BE2C (cell line): ENCODE data around the gene KCNK10.
"Not testable (repeated sequence)": the region's sequence is repeated elsewhere in the genome, so short reads cannot be mapped to it uniquely, and the experiment has no call there.

Experiments used
- DNase-seq: peaks from one replicate; pipeline ENCODE4 v3.0.0-alpha.2; 2020
- H3K27me3 ChIP-seq: fragments of 250-450 bp; sonication (Bioruptor Pico); 2 replicates; pipeline ENCODE4 v1.5.1; 2020; ENCODE audit warnings: mild to moderate bottlenecking
- H3K36me3 ChIP-seq: fragments of 250-450 bp; sonication (Bioruptor Pico); 2 replicates; pipeline ENCODE4 v1.5.1; 2020; ENCODE audit warnings: mild to moderate bottlenecking
- H3K4me1 ChIP-seq: fragments of 250-450 bp; sonication (Bioruptor Pico); 2 replicates; pipeline ENCODE4 v1.5.1; 2020
- H3K4me3 ChIP-seq: 2 replicates; pipeline ENCODE4 v1.5.1; 2011; ENCODE audit warnings: low read depth, low read length
- H3K9me3 ChIP-seq: fragments of 250-450 bp; sonication (Bioruptor Pico); 2 replicates; pipeline ENCODE4 v1.5.1; 2020
- CTCF ChIP-seq: IDR thresholded peaks from 2 replicates; pipeline ENCODE4 v1.5.1; 2012; ENCODE audit warnings: mild to moderate bottlenecking, low read depth, low read length

The KCNK10 gene

DNA sequence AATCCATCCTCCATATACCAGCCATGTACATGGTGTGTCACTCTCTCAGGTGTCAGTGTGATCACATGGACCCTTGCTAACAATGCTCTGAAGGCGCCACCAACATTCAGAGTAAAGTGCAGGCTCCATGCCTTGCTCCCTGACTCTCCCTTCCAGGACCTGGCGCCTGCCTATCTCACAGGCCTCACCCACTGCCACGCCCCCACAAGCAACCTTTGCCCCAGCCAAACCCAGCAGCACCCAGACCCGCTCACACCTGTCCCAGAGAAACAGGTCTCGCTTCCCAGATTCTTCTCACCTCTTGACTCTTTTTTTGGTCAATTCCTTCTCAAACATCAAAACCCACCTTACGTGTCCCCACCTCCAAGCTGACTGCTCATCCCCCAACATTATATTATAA is 52.3 kb downstream of the KCNK10 start:
- Histone ChIP-seq H3K9me3 (no peaks in the 10 kb centered on the region), H3K4me3 (no peak overlapping the region), H3K4me1 (no peaks in the 10 kb centered on the region), H3K27me3 (no peaks in the 10 kb centered on the region), H3K36me3 (no peaks in the 10 kb centered on the region)
- DNase-seq = no peak
- no peak for TF ChIP-seq CTCF

DNA sequence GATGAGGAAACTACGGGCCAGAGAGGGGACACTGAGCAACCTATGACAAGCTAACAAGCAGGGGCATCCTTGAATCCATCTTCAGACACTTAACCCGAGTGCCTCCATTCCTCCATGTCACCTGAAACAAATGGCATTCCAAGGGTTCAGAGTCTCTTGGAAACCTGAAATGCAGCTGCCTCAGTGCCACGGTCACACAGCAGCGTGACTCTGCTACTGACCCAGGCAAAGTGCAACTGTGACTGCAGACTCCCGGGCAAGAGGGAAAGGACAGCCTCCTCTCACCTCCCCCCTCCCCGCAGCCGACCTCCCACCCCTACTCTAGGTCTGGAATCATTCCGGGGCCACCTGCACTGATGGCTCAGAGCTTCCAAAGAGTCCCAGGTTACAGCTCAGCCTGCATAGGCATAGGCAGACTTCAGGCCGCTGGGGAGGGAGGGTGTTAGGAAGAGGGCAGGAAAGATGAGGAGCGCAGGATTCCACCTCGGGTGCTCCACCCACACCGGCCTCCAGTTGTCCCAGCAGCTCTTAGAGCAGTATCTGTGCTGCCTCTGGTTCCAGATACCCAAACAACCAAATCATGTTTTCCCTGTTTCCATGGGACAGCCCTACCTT is 53.2 kb downstream of the KCNK10 start:
- Histone ChIP-seq H3K4me1 (no peaks in the 10 kb centered on the region), H3K9me3 (no peaks in the 10 kb centered on the region), H3K27me3 (no peaks in the 10 kb centered on the region), H3K4me3 (no peak overlapping the region), H3K36me3 (no peaks in the 10 kb centered on the region)
- TF ChIP-seq CTCF = no peak
- DNase-seq = no peak

DNA sequence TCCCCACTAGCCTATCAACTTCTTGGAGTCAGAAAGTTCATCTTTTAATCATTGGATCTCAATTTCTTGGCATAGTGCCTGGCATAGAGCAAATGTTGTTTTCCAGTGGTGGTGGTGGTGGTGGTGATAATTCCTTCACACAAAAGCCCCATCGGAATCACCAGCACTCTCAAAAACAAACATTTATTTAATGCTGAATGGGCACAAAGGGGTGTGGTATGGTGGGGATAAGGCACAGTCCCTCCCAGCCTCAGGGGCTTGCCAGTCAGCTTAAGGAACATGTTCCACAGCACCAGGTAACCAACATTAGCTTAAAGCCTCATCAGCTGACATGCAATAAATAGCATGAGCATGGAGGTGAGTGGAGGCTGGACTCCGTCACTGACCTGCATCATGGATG is 56.6 kb downstream of the KCNK10 start:
- H3K27me3 ChIP-seq = no peaks in the 10 kb centered on the region
- no peaks in the 10 kb centered on the region for H3K9me3 ChIP-seq
- H3K4me1 ChIP-seq = no peaks in the 10 kb centered on the region
- DNase-seq = no peak
- no peak for TF ChIP-seq CTCF
- no peaks in the 10 kb centered on the region for H3K36me3 ChIP-seq
- no peak overlapping the region for H3K4me3 ChIP-seq

DNA sequence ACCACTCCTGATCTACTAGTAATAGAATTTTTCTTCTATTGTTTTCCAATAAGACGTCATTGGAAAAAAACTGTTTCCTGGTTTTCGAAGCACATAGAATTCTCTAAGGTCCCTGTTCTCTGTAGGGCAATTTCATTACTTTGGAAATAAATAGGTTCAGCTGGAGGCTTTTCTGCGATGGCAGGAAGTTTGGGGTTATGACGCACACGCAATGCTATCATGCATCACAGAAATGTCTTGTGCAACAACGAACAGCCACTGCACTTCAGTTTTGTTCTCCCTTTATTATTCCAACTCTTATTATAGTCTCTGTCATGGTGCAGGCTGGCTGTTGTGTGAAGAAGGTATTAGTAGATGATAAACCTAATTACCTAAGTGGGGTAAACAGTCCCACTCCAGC is 59.0 kb downstream of the KCNK10 start:
- no peak overlapping the region for H3K4me3 ChIP-seq
- no peaks in the 10 kb centered on the region for H3K4me1 ChIP-seq
- H3K27me3 ChIP-seq = no peaks in the 10 kb centered on the region
- H3K9me3 ChIP-seq = no peaks in the 10 kb centered on the region
- no peak for DNase-seq
- TF ChIP-seq CTCF = no peak
- no peaks in the 10 kb centered on the region for H3K36me3 ChIP-seq

- not testable (repeated sequence) for DNase-seq, H3K9me3 ChIP-seq, H3K36me3 ChIP-seq, H3K4me1 ChIP-seq, H3K4me3 ChIP-seq, H3K27me3 ChIP-seq
Measured at GRCh38 chr14:88261302-88261701, 61.8 kb downstream of the KCNK10 start.

GRCh38 chr14:88258021-88258420 is 65.0 kb downstream of the KCNK10 start:
- no peaks in the 10 kb centered on the region for H3K27me3 ChIP-seq
- H3K9me3 ChIP-seq = no peaks in the 10 kb centered on the region
- H3K36me3 ChIP-seq = no peaks in the 10 kb centered on the region
- no peaks in the 10 kb centered on the region for H3K4me1 ChIP-seq
- no peak overlapping the region for H3K4me3 ChIP-seq
- DNase-seq = no peak
- TF ChIP-seq CTCF = no peak
